Immature natural killer cell (primary cell): Measurements from ENCODE around the gene WNT3. TPM values are rescaled to one million over a fixed set of nuclear protein-coding genes. Genes with fewer than 3 reads are reported as not detected.

ENCODE experiments used
- DNase-seq, 3 donors: peaks; one replicate each; pipeline ENCODE4 v3.0.0; 2022; ENCODE audit warnings: mixed read lengths in 1 of 3
- H3K27ac Mint-ChIP-seq, 6 donors: one replicate each; pipeline ENCODE4 v1.8.0; 2020; ENCODE audit warnings: mixed read lengths in 6 of 6, mild to moderate bottlenecking in 5 of 6, inconsistent platforms in 4 of 6, moderate library complexity in 3 of 6
- H3K27me3 Mint-ChIP-seq, 3 donors: one replicate each; pipeline ENCODE4 v1.8.0; 2020 to 2021; ENCODE audit warnings: low read depth in 3 of 3, mild to moderate bottlenecking in 3 of 3, mixed read lengths in 3 of 3, moderate library complexity in 3 of 3, inconsistent platforms in 1 of 3
- H3K36me3 Mint-ChIP-seq, 3 donors: one replicate each; pipeline ENCODE4 v1.8.0; 2020; ENCODE audit warnings: mixed read lengths in 3 of 3, inconsistent platforms in 2 of 3, mild to moderate bottlenecking in 2 of 3
- H3K4me1 Mint-ChIP-seq, 2 donors: one replicate each; pipeline ENCODE4 v1.8.0; 2020; ENCODE audit warnings: inconsistent platforms in 2 of 2, mild to moderate bottlenecking in 2 of 2, mixed read lengths in 2 of 2, moderate library complexity in 1 of 2
- H3K4me3 Mint-ChIP-seq, 5 donors: one replicate each; pipeline ENCODE4 v1.8.0; 2020; ENCODE audit warnings: mild to moderate bottlenecking in 5 of 5, mixed read lengths in 5 of 5, inconsistent platforms in 3 of 5, moderate library complexity in 3 of 5
- H3K9me3 Mint-ChIP-seq, 6 donors: one replicate each; pipeline ENCODE4 v1.8.0; 2020; ENCODE audit warnings: mild to moderate bottlenecking in 6 of 6, mixed read lengths in 6 of 6, inconsistent platforms in 4 of 6, moderate library complexity in 3 of 6
- polyA plus RNA-seq, 3 donors: library from polyadenylated mRNA; unstranded; fragments of 300-500 nt; fragmentation: Illumina TruSeq; gene quantifications; one replicate each; pipeline ENCODE4 v1.2.3, GENCODE V29; 2021

WNT3 gene
- polyA plus RNA-seq, 3 donors from 2014 or later: 0.12 to 0.17 TPM; not detected in 1

- Mint-ChIP-seq H3K4me1 (no peaks in the 10 kb centered on the region), H3K27ac (no peak overlapping the region), H3K4me3 (no peak overlapping the region), H3K9me3 (no peaks in the 10 kb centered on the region), H3K36me3 (peaks cover 9 to 35% (median 23%) of the 10 kb centered on the region in 3 donors), H3K27me3 (peaks cover 0 to 2% (median 0%) of the 10 kb centered on the region in 3 donors)
- no peak for DNase-seq
Measured at GRCh38 chr17:46732160-46732559, 86.3 kb downstream of the WNT3 start.

DNA sequence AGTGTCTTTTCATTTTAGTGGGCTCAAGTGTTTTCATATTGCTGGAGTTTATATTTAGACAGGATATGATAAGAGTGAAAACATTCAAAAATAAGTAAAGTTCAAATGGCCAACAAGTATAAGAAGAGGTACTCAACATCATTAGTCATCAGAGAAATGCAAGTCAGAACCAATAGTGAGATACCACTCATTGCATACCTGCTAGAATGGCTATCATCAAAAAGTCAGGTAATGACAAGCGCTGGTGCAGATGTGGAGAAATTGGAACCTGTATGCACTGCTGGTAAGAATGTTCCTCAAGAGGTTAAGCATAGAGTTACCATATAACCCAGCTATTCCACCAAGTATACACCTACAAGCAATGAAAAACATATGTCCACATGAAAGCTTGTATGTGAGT lies 87.8 kb downstream of the WNT3 start:
- no peak for DNase-seq
- Mint-ChIP-seq H3K9me3 (no peaks in the 10 kb centered on the region), H3K36me3 (peaks cover 9 to 42% (median 23%) of the 10 kb centered on the region in 3 donors), H3K4me1 (no peaks in the 10 kb centered on the region), H3K4me3 (no peak overlapping the region), H3K27ac (no peak overlapping the region), H3K27me3 (peaks cover 0 to 2% (median 0%) of the 10 kb centered on the region in 3 donors)

GRCh38 chr17:46730026-46730425 lies 88.5 kb downstream of the WNT3 start:
- H3K27me3 Mint-ChIP-seq: no peaks in the 10 kb centered on the region
- H3K36me3 Mint-ChIP-seq: peaks cover 9 to 42% (median 23%) of the 10 kb centered on the region in 3 donors
- no peak overlapping the region for H3K27ac Mint-ChIP-seq
- H3K4me3 Mint-ChIP-seq: no peak overlapping the region
- DNase-seq: no peak
- no peaks in the 10 kb centered on the region for H3K4me1 Mint-ChIP-seq
- H3K9me3 Mint-ChIP-seq: no peaks in the 10 kb centered on the region

DNA sequence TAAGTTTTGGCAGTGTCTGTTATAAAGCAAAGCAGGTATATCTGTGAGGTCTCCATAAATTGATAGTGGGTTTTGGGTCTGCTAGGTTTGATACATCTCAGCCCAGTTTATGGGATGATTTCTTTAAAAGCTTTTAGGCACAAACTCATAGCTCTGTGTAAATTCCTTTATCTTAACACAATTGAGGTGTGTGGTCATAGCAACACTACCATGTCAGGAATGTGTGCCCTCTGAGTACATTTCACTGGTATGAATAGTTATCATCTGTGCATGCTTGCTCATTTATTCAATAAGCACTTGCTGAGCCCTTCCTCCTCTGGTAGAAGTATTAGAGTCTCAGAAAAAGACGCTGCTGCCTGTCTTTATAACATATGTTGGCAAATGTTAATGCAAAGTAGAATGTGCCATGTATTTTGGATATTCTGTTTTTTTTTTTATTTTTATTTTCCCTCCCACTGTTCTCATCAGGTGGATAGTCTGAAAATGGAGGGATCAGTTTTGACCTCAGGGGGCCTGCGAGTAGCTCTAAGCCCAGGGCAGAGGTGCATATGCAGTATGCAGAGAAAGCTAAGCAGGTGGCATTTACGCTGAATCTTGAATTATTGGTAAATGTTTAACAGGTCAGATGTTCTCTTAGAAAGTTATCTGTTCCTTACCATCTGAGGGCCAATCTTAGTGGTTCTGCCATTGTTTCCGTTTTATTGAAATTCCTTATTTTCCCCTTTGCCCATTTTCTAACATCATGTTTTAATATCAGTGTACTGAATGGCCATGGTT lies 90.7 kb downstream of the WNT3 start:
- Mint-ChIP-seq H3K4me3 (no peak overlapping the region), H3K9me3 (no peaks in the 10 kb centered on the region), H3K36me3 (peaks cover 3 to 41% (median 33%) of the 10 kb centered on the region in 3 donors), H3K4me1 (no peaks in the 10 kb centered on the region), H3K27ac (no peak overlapping the region), H3K27me3 (no peaks in the 10 kb centered on the region)
- no peak for DNase-seq

DNA sequence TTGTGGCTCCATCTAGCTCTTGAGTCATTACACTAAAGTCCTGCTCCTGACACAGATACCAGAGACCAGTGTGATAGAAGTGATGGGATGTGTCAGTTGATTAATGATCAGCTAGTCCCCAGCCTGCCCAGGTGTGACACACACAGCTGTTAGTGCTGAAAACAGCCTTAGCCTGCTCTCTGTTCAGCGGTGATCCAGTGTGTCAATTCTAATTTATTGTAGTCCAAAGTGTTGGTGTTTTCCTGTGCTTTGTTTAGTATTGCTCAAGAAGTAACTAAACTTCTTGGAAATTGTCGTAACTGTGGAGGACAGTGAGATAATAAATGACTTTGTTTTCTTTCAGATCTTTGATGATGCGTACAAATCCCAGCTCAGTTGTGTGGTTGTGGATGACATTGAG lies 92.3 kb downstream of the WNT3 start:
- DNase-seq: no peak
- Mint-ChIP-seq H3K27ac (no peak overlapping the region), H3K27me3 (peaks cover 0 to under 1% (median 0%) of the 10 kb centered on the region in 3 donors), H3K4me3 (no peak overlapping the region), H3K9me3 (no peaks in the 10 kb centered on the region), H3K4me1 (no peaks in the 10 kb centered on the region), H3K36me3 (peaks cover 7 to 38% (median 29%) of the 10 kb centered on the region in 3 donors)

DNA sequence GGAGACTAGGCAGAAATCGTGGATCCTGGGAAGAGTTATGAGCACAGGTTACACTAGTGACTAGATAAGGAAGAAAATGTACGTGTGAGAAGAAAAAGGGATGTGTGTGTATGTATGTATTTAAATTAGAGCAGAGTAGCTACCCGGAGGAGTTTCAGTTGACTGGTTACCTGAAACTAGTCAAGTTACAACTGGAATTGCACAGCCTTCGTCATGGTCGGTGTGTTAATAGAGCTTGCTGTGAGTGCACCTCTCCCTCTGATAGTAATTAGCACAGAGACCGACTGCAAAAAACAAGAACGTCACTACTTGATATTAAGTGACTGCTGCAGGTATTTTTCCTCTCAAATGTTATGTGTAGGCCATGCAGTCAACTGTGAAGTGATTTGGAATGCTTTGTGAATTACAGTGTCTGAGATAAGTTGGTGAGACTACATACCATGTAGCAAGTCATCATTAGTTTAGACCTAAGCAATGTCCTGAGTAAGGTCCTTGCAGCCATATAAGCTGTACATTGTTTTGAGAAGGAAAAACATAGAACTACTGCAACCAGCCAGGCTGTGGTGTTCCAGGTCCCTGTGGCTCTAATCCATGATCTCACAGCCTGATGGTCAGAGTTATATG lies 95.7 kb downstream of the WNT3 start:
- DNase-seq: no peak
- Mint-ChIP-seq H3K27me3 (peaks cover 0 to 2% (median 0%) of the 10 kb centered on the region in 3 donors), H3K9me3 (no peaks in the 10 kb centered on the region), H3K4me3 (no peak overlapping the region), H3K27ac (no peak overlapping the region), H3K36me3 (peaks cover 10 to 27% (median 16%) of the 10 kb centered on the region in 3 donors), H3K4me1 (no peaks in the 10 kb centered on the region)

GRCh38 chr17:46720408-46720807 lies 98.1 kb downstream of the WNT3 start:
- no peak overlapping the region for H3K27ac Mint-ChIP-seq
- no peaks in the 10 kb centered on the region for H3K9me3 Mint-ChIP-seq
- H3K36me3 Mint-ChIP-seq: peaks cover 14 to 27% (median 19%) of the 10 kb centered on the region in 3 donors
- no peak overlapping the region for H3K4me3 Mint-ChIP-seq
- no peak for DNase-seq
- H3K4me1 Mint-ChIP-seq: no peaks in the 10 kb centered on the region
- peaks cover 0 to 3% (median 0%) of the 10 kb centered on the region in 3 donors for H3K27me3 Mint-ChIP-seq

DNA sequence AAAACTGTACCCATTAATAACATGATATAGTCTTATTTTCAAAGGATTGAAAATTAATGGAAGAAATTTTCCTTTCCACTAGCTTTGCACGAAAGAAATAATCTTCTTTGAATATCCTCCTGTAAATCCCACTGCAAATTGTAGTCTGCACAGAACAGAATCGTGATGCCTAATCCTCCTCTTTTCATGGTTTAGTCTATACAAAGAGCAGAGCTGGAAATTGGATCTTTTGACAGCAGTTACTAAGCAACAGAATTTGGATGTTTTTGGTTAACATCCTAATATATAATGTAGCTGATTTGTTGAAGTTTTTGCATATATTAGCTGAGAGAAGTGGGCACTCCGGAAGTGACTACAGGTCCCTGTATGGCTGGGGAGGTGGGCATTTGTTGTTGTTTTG lies 98.6 kb downstream of the WNT3 start:
- H3K4me3 Mint-ChIP-seq: no peak overlapping the region
- peaks cover 0 to 3% (median 0%) of the 10 kb centered on the region in 3 donors for H3K27me3 Mint-ChIP-seq
- H3K27ac Mint-ChIP-seq: no peak overlapping the region
- no peaks in the 10 kb centered on the region for H3K9me3 Mint-ChIP-seq
- H3K36me3 Mint-ChIP-seq: peaks cover 14 to 27% (median 19%) of the 10 kb centered on the region in 3 donors
- DNase-seq: no peak
- H3K4me1 Mint-ChIP-seq: no peaks in the 10 kb centered on the region

DNA sequence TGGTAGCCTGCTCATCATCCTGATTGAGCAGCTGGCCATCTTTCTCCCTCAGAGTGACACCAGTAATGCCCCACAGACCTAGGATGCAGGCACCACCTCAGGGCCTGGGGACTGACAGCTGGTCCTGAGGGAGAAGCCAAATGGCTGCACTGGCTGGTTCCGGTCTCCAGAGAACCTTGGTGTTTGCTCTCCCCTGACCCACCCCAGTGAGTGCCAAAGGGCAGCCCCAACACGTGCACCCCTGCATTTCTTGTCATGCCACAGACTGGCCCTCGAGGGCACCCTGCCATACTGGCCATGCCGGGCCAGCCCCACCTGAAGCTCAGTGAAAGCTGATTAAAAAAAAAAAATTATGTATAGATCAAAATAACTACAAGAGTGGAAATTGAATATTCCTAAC lies 100.5 kb downstream of the WNT3 start:
- peaks cover 0 to 3% (median 0%) of the 10 kb centered on the region in 3 donors for H3K27me3 Mint-ChIP-seq
- H3K4me1 Mint-ChIP-seq: peaks cover 1 to 4% of the 10 kb centered on the region in 2 donors
- H3K36me3 Mint-ChIP-seq: peaks cover 11 to 27% (median 16%) of the 10 kb centered on the region in 3 donors
- no peak overlapping the region for H3K4me3 Mint-ChIP-seq
- H3K9me3 Mint-ChIP-seq: no peaks in the 10 kb centered on the region
- no peak overlapping the region for H3K27ac Mint-ChIP-seq
- DNase-seq: no peak

Other genes starting within 250 kb of the WNT3 start
- gene ARL17A, start 239.0 kb downstream of the WNT3 start, polyA plus RNA-seq: 1 to 10 TPM; 2.3 to 8.0 (median 4.3) TPM
- 10 to 100 TPM in 2 of 3 donors, 1 to 10 TPM in 1; 8.3 to 22.0 (median 10.3) TPM for gene NSF, start 228.0 kb downstream of the WNT3 start, polyA plus RNA-seq
- not detected for gene WNT9B, start 32.9 kb upstream of the WNT3 start, polyA plus RNA-seq
- 10 to 100 TPM; 36.9 to 62.4 (median 57.6) TPM for gene GOSR2, start 104.5 kb upstream of the WNT3 start, polyA plus RNA-seq
- not detected for gene RPRML, start 160.6 kb upstream of the WNT3 start, polyA plus RNA-seq